IPS-18c (cell line): ENCODE results near the gene FUT7.

Source experiments
- H3K4me3 ChIP-seq: 2 replicates; pipeline ENCODE4 v1.7.0; 2013; ENCODE audit warnings: low read depth, mild to moderate bottlenecking, low read length, moderate library complexity; ENCODE audit not compliant: insufficient read depth
- H3K9me3 ChIP-seq: one replicate; pipeline ENCODE4 v1.6.1; 2013; ENCODE audit warnings: mild to moderate bottlenecking, low read length, moderate library complexity; ENCODE audit not compliant: control insufficient read depth, insufficient read depth

Gene FUT7

GRCh38 chr9:137053944-137054931 is 22.4 kb upstream of the FUT7 start, which contains the start of gene ENTPD2:
TSS of gene ENTPD2 (minus strand) at chr9:137054061. CDS start at chr9:137053997, 64 bp downstream.
- Histone ChIP-seq H3K9me3 (peaks cover 2% of the 10 kb centered on the region), H3K4me3 (peak within 1 kb of the TSS; percentile 53)

- H3K4me3 ChIP-seq, result peak overlapping the region; percentile 47
- peaks cover 2% of the 10 kb centered on the region for H3K9me3 ChIP-seq
Observed at GRCh38 chr9:137052998-137053943, 21.4 kb upstream of the FUT7 start.

- peaks cover 2% of the 10 kb centered on the region for H3K9me3 ChIP-seq
- H3K4me3 ChIP-seq, result no peak overlapping the region
Observed at GRCh38 chr9:137052293-137052692, 20.4 kb upstream of the FUT7 start.

GRCh38 chr9:137051145-137051724 is 19.3 kb upstream of the FUT7 start:
- Histone ChIP-seq H3K9me3 (peaks cover 2% of the 10 kb centered on the region), H3K4me3 (no peak overlapping the region)

GRCh38 chr9:137050570-137050969 is 18.7 kb upstream of the FUT7 start:
- peaks cover 2% of the 10 kb centered on the region for H3K9me3 ChIP-seq
- H3K4me3 ChIP-seq, result no peak overlapping the region

- Histone ChIP-seq H3K4me3 (no peak overlapping the region), H3K9me3 (peaks cover 2% of the 10 kb centered on the region)
Observed at GRCh38 chr9:137049544-137050449, 17.9 kb upstream of the FUT7 start.

- H3K4me3 ChIP-seq, result no peak overlapping the region
- peaks cover 2% of the 10 kb centered on the region for H3K9me3 ChIP-seq
Observed at GRCh38 chr9:137048655-137049543, 17.0 kb upstream of the FUT7 start.

- Histone ChIP-seq H3K4me3 (peak within 1 kb of the TSS; percentile 59), H3K9me3 (no peaks in the 10 kb centered on the region)
Observed at GRCh38 chr9:137046088-137046787, 14.3 kb upstream of the FUT7 start, which contains the start of gene NPDC1. TSS of gene NPDC1 (minus strand) at chr9:137046177. CDS start at chr9:137045989, 188 bp downstream.

GRCh38 chr9:137045294-137046087 is 13.6 kb upstream of the FUT7 start:
- Histone ChIP-seq H3K4me3 (peak overlapping the region; percentile 59), H3K9me3 (no peaks in the 10 kb centered on the region)

GRCh38 chr9:137044502-137045177 is 12.8 kb upstream of the FUT7 start:
- no peaks in the 10 kb centered on the region for H3K9me3 ChIP-seq
- peak overlapping the region; percentile 59; the same call in 1 of the 2 replicates for H3K4me3 ChIP-seq

- no peak overlapping the region for H3K4me3 ChIP-seq
Observed at GRCh38 chr9:137044037-137044436, 12.1 kb upstream of the FUT7 start.

GRCh38 chr9:137042751-137043727 is 11.2 kb upstream of the FUT7 start:
- no peaks in the 10 kb centered on the region for H3K9me3 ChIP-seq
- H3K4me3 ChIP-seq, result no peak overlapping the region

More at GRCh38 chr9:137044037-137044436, 12.1 kb upstream of the FUT7 start:
- H3K9me3 ChIP-seq, result no peaks in the 10 kb centered on the region

GRCh38 chr9:137041124-137041523 is 9.2 kb upstream of the FUT7 start:
- H3K4me3 ChIP-seq, result no peak overlapping the region
- H3K9me3 ChIP-seq, result no peaks in the 10 kb centered on the region
